GM12878 (cell line): ENCODE data around the gene UNC45B. TPM values are rescaled to one million over a fixed set of nuclear protein-coding genes. Genes with fewer than 3 reads are reported as not detected.

ENCODE experiments used
- DPF2 ChIP-seq: fragments of 450-650 bp; IDR thresholded peaks from 2 replicates; pipeline ENCODE4 v1.6.1; 2017; ENCODE audit warnings: mild to moderate bottlenecking
- E2F8 ChIP-seq: fragments of 450-650 bp; IDR thresholded peaks from 2 replicates; pipeline ENCODE4 v1.6.1; 2018; ENCODE audit warnings: mild to moderate bottlenecking, low read depth, moderate library complexity; ENCODE audit not compliant: partially characterized antibody
- RAD51 ChIP-seq: fragments of 450-650 bp; IDR thresholded peaks from 2 replicates; pipeline ENCODE4 v1.6.1; 2016; ENCODE audit warnings: moderate library complexity, mild to moderate bottlenecking, inconsistent platforms
- SMAD5 ChIP-seq: IDR thresholded peaks from 2 replicates; pipeline ENCODE4 v1.6.1; 2016; ENCODE audit warnings: antibody characterized with exemption, low read depth
- SUZ12 ChIP-seq: fragments of 200-600 bp; sonication (generic); IDR thresholded peaks from one replicate; pipeline ENCODE4 v1.6.1; 2018; ENCODE audit warnings: antibody characterized with exemption, mild to moderate bottlenecking; ENCODE audit not compliant: unreplicated experiment
- TCF7 ChIP-seq: IDR thresholded peaks from 2 replicates; pipeline ENCODE4 v1.6.1; 2014; ENCODE audit warnings: antibody characterized with exemption, borderline replicate concordance
- ZBTB4 ChIP-seq: fragments of 450-650 bp; formaldehyde crosslinking; IDR thresholded peaks from 2 replicates; pipeline ENCODE4 v1.4.0; 2022; ENCODE audit warnings: mild to moderate bottlenecking, moderate library complexity
- ZSCAN29 ChIP-seq: fragments of 450-650 bp; IDR thresholded peaks from 2 replicates; pipeline ENCODE4 v1.6.1; 2017; ENCODE audit warnings: mild to moderate bottlenecking, moderate library complexity
- ZZZ3 ChIP-seq: IDR thresholded peaks from 2 replicates; pipeline ENCODE4 v1.6.1; 2011; ENCODE audit warnings: low read depth; ENCODE audit not compliant: control insufficient read depth, insufficient read length
- polyA plus RNA-seq, 11 experiments: library from polyadenylated mRNA; depleted of rRNA in 4 of 11; unstranded in 6 of 11; stranded (reverse) in 5 of 11; fragments of >200 nt; fragmentation: Nextera tagmentation in 4 of 11; fragmentation: Illumina TruSeq in 1 of 11; extraction: Ambion mirVana in 4 of 11; extraction: Trizol in 1 of 11; gene quantifications; 1 replicate in 1 of 11; 2 replicates in 10 of 11; pipeline versions ENCODE4 v1.2.1 to v1.2.3, GENCODE V29; 2011 to 2016; ENCODE audit warnings: inconsistent platforms in 2 of 11, missing spikeins in 2 of 11, low read depth in 1 of 11
- total RNA-seq, 4 experiments: library from RNA; depleted of rRNA in 3 of 4; stranded (reverse); fragments of >200 nt in 3 of 4; fragmentation: Illumina TruSeq in 1 of 4; extraction: Trizol in 1 of 4; gene quantifications; 2 replicates each; pipeline versions ENCODE4 v1.2.1 to v1.2.3, GENCODE V29; 2013 to 2021
- TF ChIP-seq, protein P1 (sequence below): fragments of 150-350 bp; IDR thresholded peaks from 2 replicates; pipeline ENCODE4 v1.6.1; 2016; ENCODE audit warnings: low read depth, low read length

UNC45B gene
- total and polyA plus RNA-seq, 10 of the 15 experiments (the other 5 are each of a cell fraction or from before 2014, with no cell fraction given): 0.03 TPM; not detected in 9

GRCh38 chr17:35160354-35161201 lies 13.0 kb downstream of the UNC45B start (continued):
- TF ChIP-seq, protein P1, sequence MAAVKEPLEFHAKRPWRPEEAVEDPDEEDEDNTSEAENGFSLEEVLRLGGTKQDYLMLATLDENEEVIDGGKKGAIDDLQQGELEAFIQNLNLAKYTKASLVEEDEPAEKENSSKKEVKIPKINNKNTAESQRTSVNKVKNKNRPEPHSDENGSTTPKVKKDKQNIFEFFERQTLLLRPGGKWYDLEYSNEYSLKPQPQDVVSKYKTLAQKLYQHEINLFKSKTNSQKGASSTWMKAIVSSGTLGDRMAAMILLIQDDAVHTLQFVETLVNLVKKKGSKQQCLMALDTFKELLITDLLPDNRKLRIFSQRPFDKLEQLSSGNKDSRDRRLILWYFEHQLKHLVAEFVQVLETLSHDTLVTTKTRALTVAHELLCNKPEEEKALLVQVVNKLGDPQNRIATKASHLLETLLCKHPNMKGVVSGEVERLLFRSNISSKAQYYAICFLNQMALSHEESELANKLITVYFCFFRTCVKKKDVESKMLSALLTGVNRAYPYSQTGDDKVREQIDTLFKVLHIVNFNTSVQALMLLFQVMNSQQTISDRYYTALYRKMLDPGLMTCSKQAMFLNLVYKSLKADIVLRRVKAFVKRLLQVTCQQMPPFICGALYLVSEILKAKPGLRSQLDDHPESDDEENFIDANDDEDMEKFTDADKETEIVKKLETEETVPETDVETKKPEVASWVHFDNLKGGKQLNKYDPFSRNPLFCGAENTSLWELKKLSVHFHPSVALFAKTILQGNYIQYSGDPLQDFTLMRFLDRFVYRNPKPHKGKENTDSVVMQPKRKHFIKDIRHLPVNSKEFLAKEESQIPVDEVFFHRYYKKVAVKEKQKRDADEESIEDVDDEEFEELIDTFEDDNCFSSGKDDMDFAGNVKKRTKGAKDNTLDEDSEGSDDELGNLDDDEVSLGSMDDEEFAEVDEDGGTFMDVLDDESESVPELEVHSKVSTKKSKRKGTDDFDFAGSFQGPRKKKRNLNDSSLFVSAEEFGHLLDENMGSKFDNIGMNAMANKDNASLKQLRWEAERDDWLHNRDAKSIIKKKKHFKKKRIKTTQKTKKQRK: no peak
- TF ChIP-seq ZBTB4 (CRISPR knock-in tag): no peak
- TF ChIP-seq DPF2: no peak
- TF ChIP-seq ZSCAN29: no peak
- TF ChIP-seq E2F8: no peak
- TF ChIP-seq SUZ12: no peak
- TF ChIP-seq SMAD5: no peak
- no peak for TF ChIP-seq ZZZ3
- TF ChIP-seq TCF7: no peak
- TF ChIP-seq RAD51: no peak
